ENCODE data around the gene PKD1L1. TPM values are rescaled to one million over a fixed set of nuclear protein-coding genes. Genes with fewer than 3 reads are reported as not detected.
A peak's percentile ranks its signal among the peaks of the same experiment; 100 is the strongest.

Gene PKD1L1
- total RNA-seq, 1 experiment from 2014 or later, result 0.07 TPM

- Mint-ChIP-seq H3K27ac (no peak overlapping the region), H3K27me3 (ENCODE audit: low read depth) (no peaks in the 10 kb centered on the region), H3K4me3 (no peak overlapping the region), H3K4me1 (peaks cover 9% of the 10 kb centered on the region), H3K9me3 (peaks cover 11% of the 10 kb centered on the region), H3K36me3 (peaks cover 4% of the 10 kb centered on the region; the same call in 1 of the 2 replicates)
- CTCF ChIA-PET, result no interaction called here
- DNase-seq (ENCODE audit: low spot score), result no peak
- POLR2A ChIA-PET, result no interaction called here
- ATAC-seq, result no peak
- TF ChIP-seq SMAD4 (CRISPR knock-in tag; IDR thresholded peaks at IDR 0.05), result no peak
- TF ChIP-seq ZNF423 (CRISPR knock-in tag; IDR thresholded peaks at IDR 0.05), result no peak
- no peak for TF ChIP-seq MLX (CRISPR knock-in tag; IDR thresholded peaks at IDR 0.05)
- no peak for TF ChIP-seq RELA (CRISPR knock-in tag; IDR thresholded peaks at IDR 0.05; ENCODE audit: borderline replicate concordance)
- TF ChIP-seq NFE2L1 (CRISPR knock-in tag; IDR thresholded peaks at IDR 0.05), result no peak
Observed at GRCh38 chr7:47746468-47746867, 201.8 kb downstream of the PKD1L1 start.

- POLR2A ChIA-PET, result no interaction called here
- Mint-ChIP-seq H3K27me3 (ENCODE audit: low read depth) (no peaks in the 10 kb centered on the region), H3K27ac (no peak overlapping the region), H3K9me3 (0 out of 2 replicates have a peak, but pooled peaks cover 3% of the 10 kb centered on the region), H3K36me3 (no peaks in the 10 kb centered on the region), H3K4me3 (no peak overlapping the region), H3K4me1 (peaks cover 12% of the 10 kb centered on the region)
- TF ChIP-seq ATF6 (CRISPR knock-in tag; IDR thresholded peaks at IDR 0.05) (no peak), EMX1 (CRISPR knock-in tag; IDR thresholded peaks at IDR 0.05) (no peak)
- CTCF ChIA-PET, result interaction anchor here (0.7 to 1.3 kb wide), 4 partner anchors 82 to 491 kb away, joined by 3 to 4 read pairs (median 3); no protein-coding TSS in a partner anchor
- ATAC-seq, result no peak
- DNase-seq (ENCODE audit: low spot score), result no peak
Observed at GRCh38 chr7:47744883-47745282, 203.4 kb downstream of the PKD1L1 start.

GRCh38 chr7:47743965-47744591 lies 204.2 kb downstream of the PKD1L1 start:
- POLR2A ChIA-PET, result interaction anchor here (0.7 kb wide), 1 partner anchor 137 kb away, joined by 3 read pairs; no protein-coding TSS in a partner anchor
- no peak overlapping the region for H3K4me3 Mint-ChIP-seq
- DNase-seq (ENCODE audit: low spot score) (peak; percentile 57), ATAC-seq (peak; percentile 92)
- H3K27me3 Mint-ChIP-seq (ENCODE audit: low read depth), result no peaks in the 10 kb centered on the region
- TF ChIP-seq ELF4 (CRISPR knock-in tag; IDR thresholded peaks at IDR 0.05; ENCODE audit: low read depth) (no peak), PRDM15 (CRISPR knock-in tag; IDR thresholded peaks at IDR 0.05) (peak; percentile 38; the same call in 1 of the 2 replicates)
- 0 out of 2 replicates have a peak, but pooled peaks cover 3% of the 10 kb centered on the region for H3K9me3 Mint-ChIP-seq
- no peak overlapping the region for H3K27ac Mint-ChIP-seq
- peaks cover 20% of the 10 kb centered on the region for H3K4me1 Mint-ChIP-seq
- CTCF ChIA-PET, result interaction anchor here (0.7 to 1.3 kb wide), 6 partner anchors 9 to 490 kb away, joined by 3 to 4 read pairs (median 3); no protein-coding TSS in a partner anchor
- no peaks in the 10 kb centered on the region for H3K36me3 Mint-ChIP-seq

GRCh38 chr7:47741984-47742383 lies 206.3 kb downstream of the PKD1L1 start:
- Mint-ChIP-seq H3K27me3 (ENCODE audit: low read depth) (no peaks in the 10 kb centered on the region; the same call in 1 of the 2 replicates), H3K4me1 (peaks cover 26% of the 10 kb centered on the region), H3K36me3 (no peaks in the 10 kb centered on the region), H3K4me3 (no peak overlapping the region), H3K9me3 (0 out of 2 replicates have a peak, but pooled peaks cover 3% of the 10 kb centered on the region), H3K27ac (no peak overlapping the region)
- DNase-seq (ENCODE audit: low spot score), result no peak
- POLR2A ChIA-PET, result no interaction called here
- no peak for ATAC-seq
- CTCF ChIA-PET, result no interaction called here
- TF ChIP-seq ZNF416 (CRISPR knock-in tag; IDR thresholded peaks at IDR 0.05), result no peak
- TF ChIP-seq ARID4B (CRISPR knock-in tag; IDR thresholded peaks at IDR 0.05; ENCODE audit: borderline replicate concordance), result no peak
- TF ChIP-seq ZNF425 (CRISPR knock-in tag; conservative IDR thresholded peaks at IDR 0.05), result no peak
- TF ChIP-seq NR2C2 (CRISPR knock-in tag; IDR thresholded peaks at IDR 0.05), result no peak
- no peak for TF ChIP-seq MLX (CRISPR knock-in tag; IDR thresholded peaks at IDR 0.05)
- no peak for TF ChIP-seq MYBL2 (CRISPR knock-in tag; IDR thresholded peaks at IDR 0.05)
